KMS-11 (cell line): Measurements from ENCODE around the gene GUCA2B.

Experiments used
- H2AFZ ChIP-seq: fragments of 200-600 bp; sonication (generic); 2 replicates; pipeline ENCODE4 v1.6.1; 2016; ENCODE audit warnings: antibody characterized with exemption, mixed run types, low read depth
- H3K27ac ChIP-seq: fragments of 200-600 bp; sonication (generic); 2 replicates; pipeline ENCODE4 v1.6.1; 2016; ENCODE audit warnings: mild to moderate bottlenecking, mixed run types
- H3K27me3 ChIP-seq: fragments of 200-600 bp; sonication (generic); 2 replicates; pipeline ENCODE4 v1.6.1; 2017; ENCODE audit warnings: mild to moderate bottlenecking, low read depth, mixed run types, moderate library complexity; ENCODE audit not compliant: insufficient read depth
- H3K36me3 ChIP-seq: fragments of 200-600 bp; sonication (generic); 2 replicates; pipeline ENCODE4 v1.6.1; 2017; ENCODE audit warnings: mild to moderate bottlenecking, mixed run types; ENCODE audit not compliant: insufficient read depth
- H3K4me1 ChIP-seq: fragments of 200-600 bp; sonication (generic); 2 replicates; pipeline ENCODE4 v1.6.1; 2016; ENCODE audit warnings: mild to moderate bottlenecking, low read depth, mixed run types; ENCODE audit not compliant: poor library complexity, severe bottlenecking
- H3K4me2 ChIP-seq: fragments of 200-600 bp; sonication (generic); 2 replicates; pipeline ENCODE4 v1.7.0; 2016; ENCODE audit warnings: mild to moderate bottlenecking, mixed run types
- H3K4me3 ChIP-seq: fragments of 200-600 bp; sonication (generic); IDR thresholded peaks from 2 replicates; pipeline ENCODE4 v1.6.1; 2017; ENCODE audit warnings: low read depth, low read length, mixed read lengths; ENCODE audit not compliant: insufficient read depth
- H3K79me2 ChIP-seq: fragments of 200-600 bp; sonication (generic); 2 replicates; pipeline ENCODE4 v1.6.1; 2016; ENCODE audit warnings: low read depth, mixed run types; ENCODE audit not compliant: insufficient read depth
- H3K9ac ChIP-seq: fragments of 200-600 bp; sonication (generic); 2 replicates; pipeline ENCODE4 v1.6.1; 2016; ENCODE audit warnings: mild to moderate bottlenecking, mixed run types
- H4K20me1 ChIP-seq: fragments of 200-600 bp; sonication (generic); 2 replicates; pipeline ENCODE4 v1.6.1; 2016; ENCODE audit warnings: mild to moderate bottlenecking, mixed run types; ENCODE audit not compliant: insufficient read depth
- CTCF ChIP-seq: fragments of 200-600 bp; sonication (generic); conservative IDR thresholded peaks from 2 replicates; pipeline ENCODE4 v1.6.1; 2017; ENCODE audit warnings: low read depth, mild to moderate bottlenecking, antibody characterized with exemption, low read length, moderate library complexity, mixed read lengths

Gene GUCA2B

GRCh38 chr1:42152119-42152518, 1.1 kb upstream of the GUCA2B start:
- Histone ChIP-seq H3K9ac (no peak overlapping the region), H3K27me3 (no peaks in the 10 kb centered on the region), H4K20me1 (no peaks in the 10 kb centered on the region), H2AFZ (no peak overlapping the region), H3K4me1 (no peaks in the 10 kb centered on the region), H3K79me2 (no peaks in the 10 kb centered on the region), H3K27ac (no peak overlapping the region), H3K4me2 (no peak overlapping the region), H3K4me3 (no peak overlapping the region), H3K36me3 (no peaks in the 10 kb centered on the region)
- no peak for TF ChIP-seq CTCF

- Histone ChIP-seq H3K4me1 (no peaks in the 10 kb centered on the region), H3K9ac (no peak overlapping the region), H3K27me3 (no peaks in the 10 kb centered on the region), H3K4me2 (no peak overlapping the region), H3K27ac (no peak overlapping the region), H3K36me3 (no peaks in the 10 kb centered on the region), H2AFZ (no peak overlapping the region), H3K4me3 (no peak overlapping the region), H4K20me1 (no peaks in the 10 kb centered on the region), H3K79me2 (no peaks in the 10 kb centered on the region)
- TF ChIP-seq CTCF = no peak
These were observed 414 bp downstream of the GUCA2B start for GRCh38 chr1:42153624-42154023.

- Histone ChIP-seq H3K36me3 (no peaks in the 10 kb centered on the region), H4K20me1 (no peaks in the 10 kb centered on the region), H3K27me3 (no peaks in the 10 kb centered on the region), H3K4me2 (no peak overlapping the region), H2AFZ (no peak overlapping the region), H3K9ac (no peak overlapping the region), H3K79me2 (no peaks in the 10 kb centered on the region), H3K4me3 (no peak overlapping the region), H3K27ac (no peak overlapping the region), H3K4me1 (no peaks in the 10 kb centered on the region)
- TF ChIP-seq CTCF = no peak
These were observed 1.5 kb downstream of the GUCA2B start for GRCh38 chr1:42154685-42155084.

GRCh38 chr1:42155362-42155761, 2.2 kb downstream of the GUCA2B start:
- TF ChIP-seq CTCF = no peak
- Histone ChIP-seq H3K79me2 (no peaks in the 10 kb centered on the region), H2AFZ (no peak overlapping the region), H3K9ac (no peak overlapping the region), H3K4me3 (no peak overlapping the region), H3K4me2 (no peak overlapping the region), H4K20me1 (no peaks in the 10 kb centered on the region), H3K4me1 (no peaks in the 10 kb centered on the region), H3K27me3 (no peaks in the 10 kb centered on the region), H3K36me3 (no peaks in the 10 kb centered on the region), H3K27ac (no peak overlapping the region)

- no peak overlapping the region for H3K4me3 ChIP-seq
- H3K36me3 ChIP-seq = no peaks in the 10 kb centered on the region
- no peaks in the 10 kb centered on the region for H3K4me1 ChIP-seq
- H3K79me2 ChIP-seq = no peaks in the 10 kb centered on the region
- H4K20me1 ChIP-seq = no peaks in the 10 kb centered on the region
- no peak overlapping the region for H3K27ac ChIP-seq
- H3K4me2 ChIP-seq = no peak overlapping the region
- no peak overlapping the region for H3K9ac ChIP-seq
- H2AFZ ChIP-seq = no peak overlapping the region
- TF ChIP-seq CTCF = no peak
- no peaks in the 10 kb centered on the region for H3K27me3 ChIP-seq
These were observed 4.5 kb downstream of the GUCA2B start for GRCh38 chr1:42157667-42158066.
